DMS79 treated with DMSO at 0.1 percent for 48 hours (cell line): ENCODE results near the gene DOLK.

ENCODE experiments used
- DNase-seq: peaks from one replicate; lab custom pipeline; 2025; lab: John Stamatoyannopoulos, UW

Gene DOLK

GRCh38 chr9:128933731-128934130, 13.7 kb downstream of the DOLK start:
- DNase-seq = no peak

- no peak for DNase-seq
Measured at GRCh38 chr9:128929560-128929959, 17.8 kb downstream of the DOLK start.

GRCh38 chr9:128928624-128929023, 18.8 kb downstream of the DOLK start:
- DNase-seq = no peak

- peak; percentile 77 for DNase-seq
Measured at GRCh38 chr9:128927731-128928411, 19.5 kb downstream of the DOLK start.

- no peak for DNase-seq
Measured at GRCh38 chr9:128923493-128923883, 23.9 kb downstream of the DOLK start.

GRCh38 chr9:128921881-128922763, 25.3 kb downstream of the DOLK start:
- DNase-seq = no peak

- no peak for DNase-seq
Measured at GRCh38 chr9:128920381-128921058, 26.9 kb downstream of the DOLK start, which contains the start of gene PHYHD1. TSS of gene PHYHD1 (plus strand) at chr9:128920982. CDS start at chr9:128922324, 1,342 bp downstream.

- DNase-seq = no peak
Measured at GRCh38 chr9:128919402-128920089, 27.9 kb downstream of the DOLK start.

GRCh38 chr9:128918921-128919320, 28.5 kb downstream of the DOLK start:
- no peak for DNase-seq

GRCh38 chr9:128917151-128917849, 30.1 kb downstream of the DOLK start:
- DNase-seq = no peak

- no peak for DNase-seq
Measured at GRCh38 chr9:128916745-128917144, 30.7 kb downstream of the DOLK start.

GRCh38 chr9:128916204-128916603, 31.2 kb downstream of the DOLK start:
- no peak for DNase-seq

- DNase-seq = no peak
Measured at GRCh38 chr9:128913995-128914772, 33.2 kb downstream of the DOLK start.

GRCh38 chr9:128913048-128913900, 34.1 kb downstream of the DOLK start:
- DNase-seq = no peak

- DNase-seq = no peak
Measured at GRCh38 chr9:128912270-128912853, 35.0 kb downstream of the DOLK start.

GRCh38 chr9:128911529-128912035, 35.8 kb downstream of the DOLK start:
- DNase-seq = no peak

GRCh38 chr9:128910906-128911305, 36.5 kb downstream of the DOLK start:
- no peak for DNase-seq

- DNase-seq = no peak
Measured at GRCh38 chr9:128909859-128910258, 37.5 kb downstream of the DOLK start.

- DNase-seq = no peak
Measured at GRCh38 chr9:128908372-128908771, 39.0 kb downstream of the DOLK start.
